Measurements from ENCODE around the gene GNG3.

GNG3 gene

DNA sequence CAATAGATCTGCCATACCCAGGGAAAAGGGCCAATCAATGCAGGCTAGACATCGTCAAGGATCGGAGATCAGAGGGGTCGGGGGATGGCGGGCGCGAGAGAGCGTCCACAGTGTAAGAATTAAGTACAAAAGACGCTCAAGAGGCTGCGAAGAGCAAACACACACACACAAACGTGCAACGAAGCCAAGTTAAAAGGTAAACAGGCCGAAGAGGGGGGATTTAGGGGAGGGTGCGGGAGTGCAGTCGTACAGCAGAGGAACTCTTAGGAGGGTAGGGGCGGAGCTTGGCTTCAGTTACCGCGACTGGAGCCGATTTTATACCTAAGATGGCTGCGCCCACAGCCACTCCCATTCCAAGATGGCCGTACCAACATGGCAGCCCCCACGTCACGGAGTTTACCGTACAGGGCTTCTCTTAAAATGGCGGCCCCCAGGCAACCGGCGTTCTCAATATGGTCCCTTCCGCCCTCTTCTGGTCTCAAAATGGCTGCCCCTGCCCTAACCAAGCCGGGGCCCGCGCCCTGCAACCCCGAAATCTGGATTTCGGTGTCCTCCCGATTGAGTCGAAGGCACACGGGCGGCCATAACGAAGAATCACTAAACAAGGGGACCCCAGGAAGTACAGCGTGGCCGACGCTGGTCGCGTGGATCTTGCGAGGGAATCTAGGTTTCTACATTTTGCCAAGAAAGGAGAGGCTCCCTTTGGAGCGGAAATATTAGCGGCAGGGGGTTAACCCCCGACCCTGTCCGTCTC, 1.9 kb downstream of the GNG3 start:
- DNase-seq (ENCODE audit: low read depth): peak; percentile 96
- Histone ChIP-seq H3K27me3 (replicated peaks; ENCODE audit: control insufficient read depth, insufficient read depth, low read length) (no peaks in the 10 kb centered on the region), H3K9ac (ENCODE audit: low read length) (peak overlapping the region; percentile 98), H3K36me3 (ENCODE audit: control insufficient read depth, insufficient read depth, low read length, severe bottlenecking) (peaks cover 44% of the 10 kb centered on the region), H3K4me3 (ENCODE audit: low read length) (peak overlapping the region; percentile 79), H3K9me3 (ENCODE audit: control insufficient read depth, low read length) (no peaks in the 10 kb centered on the region), H3K4me1 (ENCODE audit: control insufficient read depth, insufficient read depth, low read length) (peaks cover 58% of the 10 kb centered on the region)

DNA sequence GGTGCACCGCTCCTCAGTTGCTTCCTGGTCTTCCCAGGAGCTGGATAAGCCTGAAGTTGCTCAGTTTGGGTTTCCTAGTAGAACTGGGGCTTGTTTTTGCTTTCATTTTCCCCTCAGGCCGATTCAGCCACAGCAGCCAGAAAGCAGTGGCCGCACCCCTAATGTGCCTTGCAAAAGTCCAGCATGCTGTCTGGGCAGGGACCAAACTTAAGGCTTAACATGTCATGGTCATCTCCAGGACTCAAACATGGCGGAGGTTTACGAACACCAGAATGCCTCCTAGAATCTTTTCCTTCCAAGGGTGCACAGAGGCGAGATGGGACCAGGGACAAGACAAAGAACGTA, 2.5 kb downstream of the GNG3 start:
- peaks cover 58% of the 10 kb centered on the region for H3K4me1 ChIP-seq (ENCODE audit: control insufficient read depth, insufficient read depth, low read length)
- peaks cover 46% of the 10 kb centered on the region for H3K36me3 ChIP-seq (ENCODE audit: control insufficient read depth, insufficient read depth, low read length, severe bottlenecking)
- H3K4me3 ChIP-seq (ENCODE audit: low read length): peak overlapping the region; percentile 79
- no peaks in the 10 kb centered on the region for H3K27me3 ChIP-seq (replicated peaks; ENCODE audit: control insufficient read depth, insufficient read depth, low read length)
- peak overlapping the region; percentile 98 for H3K9ac ChIP-seq (ENCODE audit: low read length)
- H3K9me3 ChIP-seq (ENCODE audit: control insufficient read depth, low read length): no peaks in the 10 kb centered on the region
- DNase-seq (ENCODE audit: low read depth): peak; percentile 39

DNA sequence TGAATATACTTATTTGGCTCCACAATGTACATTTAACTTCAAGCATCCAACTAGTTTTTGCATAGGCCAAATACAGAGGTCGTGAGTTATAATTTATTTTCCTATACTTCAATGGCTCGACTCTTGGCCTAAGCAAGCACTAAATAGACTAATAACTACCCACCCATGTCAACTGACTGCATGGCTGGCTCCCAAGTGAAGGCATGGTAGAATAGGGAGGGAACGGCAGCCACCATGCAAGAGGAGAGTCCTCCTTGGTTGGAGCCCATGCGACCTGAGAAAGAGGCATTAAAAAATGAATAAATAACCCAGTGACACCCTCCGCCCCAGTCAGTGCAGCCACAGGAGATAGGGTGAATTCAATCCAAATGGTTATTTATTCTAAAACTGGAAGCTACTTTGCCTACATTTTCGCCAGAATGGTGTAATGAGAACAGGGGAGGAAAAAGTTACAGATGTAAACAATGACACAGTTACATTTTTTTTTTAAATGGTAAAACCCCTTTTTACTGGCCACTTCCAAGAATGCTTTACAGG, 4.9 kb downstream of the GNG3 start:
- Histone ChIP-seq H3K9me3 (ENCODE audit: control insufficient read depth, low read length) (no peaks in the 10 kb centered on the region), H3K36me3 (ENCODE audit: control insufficient read depth, insufficient read depth, low read length, severe bottlenecking) (peaks cover 67% of the 10 kb centered on the region), H3K27me3 (replicated peaks; ENCODE audit: control insufficient read depth, insufficient read depth, low read length) (no peaks in the 10 kb centered on the region), H3K9ac (ENCODE audit: low read length) (peak overlapping the region; percentile 14), H3K4me1 (ENCODE audit: control insufficient read depth, insufficient read depth, low read length) (peaks cover 47% of the 10 kb centered on the region), H3K4me3 (ENCODE audit: low read length) (no peak overlapping the region)
- no peak for DNase-seq (ENCODE audit: low read depth)

DNA sequence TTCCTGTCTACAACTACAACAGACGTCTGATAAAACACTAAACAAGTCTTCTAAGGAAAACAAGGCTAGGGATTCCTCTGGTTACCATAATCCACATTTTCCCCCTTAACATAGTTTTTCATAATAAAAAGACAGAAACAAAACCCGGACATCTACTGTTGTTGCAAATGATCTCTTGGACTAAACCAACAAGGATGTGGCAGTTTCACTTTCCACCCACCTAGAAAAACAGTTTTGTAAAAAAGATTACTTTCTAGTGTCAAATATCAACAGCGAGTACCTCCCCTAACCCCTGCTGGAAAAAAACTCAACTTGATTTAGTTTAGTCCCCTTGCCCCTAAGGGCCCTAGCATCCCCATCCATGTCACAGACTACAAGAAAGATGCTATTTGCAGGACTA, 5.4 kb downstream of the GNG3 start:
- H3K9me3 ChIP-seq (ENCODE audit: control insufficient read depth, low read length): no peaks in the 10 kb centered on the region
- H3K9ac ChIP-seq (ENCODE audit: low read length): peak overlapping the region; percentile 14
- H3K4me1 ChIP-seq (ENCODE audit: control insufficient read depth, insufficient read depth, low read length): peaks cover 47% of the 10 kb centered on the region
- no peak for DNase-seq (ENCODE audit: low read depth)
- no peak overlapping the region for H3K4me3 ChIP-seq (ENCODE audit: low read length)
- H3K36me3 ChIP-seq (ENCODE audit: control insufficient read depth, insufficient read depth, low read length, severe bottlenecking): peaks cover 72% of the 10 kb centered on the region
- no peaks in the 10 kb centered on the region for H3K27me3 ChIP-seq (replicated peaks; ENCODE audit: control insufficient read depth, insufficient read depth, low read length)

DNA sequence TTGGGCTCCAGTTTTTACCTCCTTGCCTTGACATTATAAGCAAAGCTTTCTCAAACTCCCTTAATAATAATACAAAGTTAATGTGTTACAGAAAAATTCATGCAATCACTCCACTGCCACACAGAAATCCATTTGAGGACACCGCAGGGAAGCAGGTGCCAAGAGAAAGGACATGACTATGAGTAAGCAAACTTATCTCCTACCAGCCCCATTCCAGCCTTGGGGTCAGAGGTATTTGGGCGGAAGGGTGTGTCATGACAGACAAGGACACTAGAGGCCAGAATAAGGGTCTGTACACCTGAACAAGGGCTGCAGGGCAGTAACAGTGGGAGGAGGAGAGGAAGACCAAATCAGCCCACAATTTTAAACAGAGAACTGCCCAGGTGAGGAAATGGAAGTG, 5.9 kb downstream of the GNG3 start:
- no peaks in the 10 kb centered on the region for H3K9me3 ChIP-seq (ENCODE audit: control insufficient read depth, low read length)

DNA sequence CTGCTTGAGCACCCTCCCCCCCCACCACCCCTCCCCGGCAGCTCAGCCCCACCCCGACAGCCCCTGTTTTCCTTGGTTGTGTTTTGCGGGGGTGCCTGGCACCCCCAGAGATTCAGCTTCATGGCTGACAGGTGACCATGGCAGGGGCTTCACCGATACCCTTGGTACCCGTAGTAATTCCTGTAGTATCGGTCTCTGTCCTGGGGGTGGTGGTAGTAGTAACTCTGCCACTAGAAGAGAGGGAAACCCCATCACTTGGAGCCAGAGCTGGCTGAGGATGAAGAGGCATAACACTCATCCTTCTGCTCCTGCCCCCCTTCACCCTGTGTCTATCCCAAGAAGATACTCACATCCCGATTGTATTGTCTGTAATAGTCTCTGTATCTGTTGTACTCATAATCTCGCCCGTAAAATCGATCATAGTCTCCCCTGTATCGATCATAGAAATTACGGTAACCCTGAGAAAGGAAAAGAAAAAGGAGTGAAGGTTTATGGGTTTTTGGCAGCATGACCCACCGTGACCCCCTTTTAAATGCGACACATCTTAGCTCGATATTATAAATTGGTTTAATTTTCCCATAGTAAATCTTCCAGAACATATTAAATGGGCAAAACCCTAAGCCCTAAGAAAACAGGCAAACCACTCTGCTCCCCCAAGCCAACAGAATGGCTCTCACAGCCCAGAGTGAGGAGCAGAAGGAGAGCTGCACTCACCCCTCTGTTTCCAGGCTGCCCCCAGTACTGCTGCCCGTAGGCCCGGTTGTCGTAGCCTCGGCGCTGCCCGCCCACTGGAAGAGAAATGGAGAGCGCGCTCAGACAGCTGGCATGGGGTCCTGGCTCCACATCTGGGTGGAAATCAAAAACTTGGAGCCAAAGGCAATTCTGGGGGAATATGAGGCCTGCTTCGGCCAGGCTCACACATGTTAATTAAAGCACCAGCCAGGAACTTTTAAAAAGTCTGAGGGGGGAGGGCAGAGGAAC, 8.0 kb downstream of the GNG3 start:
- Histone ChIP-seq H3K4me1 (ENCODE audit: control insufficient read depth, insufficient read depth, low read length) (peaks cover 43% of the 10 kb centered on the region), H3K9me3 (ENCODE audit: control insufficient read depth, low read length) (no peaks in the 10 kb centered on the region), H3K27me3 (replicated peaks; ENCODE audit: control insufficient read depth, insufficient read depth, low read length) (no peaks in the 10 kb centered on the region), H3K4me3 (ENCODE audit: low read length) (no peak overlapping the region), H3K36me3 (ENCODE audit: control insufficient read depth, insufficient read depth, low read length, severe bottlenecking) (peaks cover 94% of the 10 kb centered on the region), H3K9ac (ENCODE audit: low read length) (peak overlapping the region; percentile 21)
- no peak for DNase-seq (ENCODE audit: low read depth)

More for the DNA sequence above, 5.9 kb downstream of the GNG3 start:
- H3K9ac ChIP-seq (ENCODE audit: low read length): peak overlapping the region; percentile 14
- no peak for DNase-seq (ENCODE audit: low read depth)
- H3K27me3 ChIP-seq (replicated peaks; ENCODE audit: control insufficient read depth, insufficient read depth, low read length): no peaks in the 10 kb centered on the region
- no peak overlapping the region for H3K4me3 ChIP-seq (ENCODE audit: low read length)
- H3K4me1 ChIP-seq (ENCODE audit: control insufficient read depth, insufficient read depth, low read length): peaks cover 47% of the 10 kb centered on the region
- peaks cover 77% of the 10 kb centered on the region for H3K36me3 ChIP-seq (ENCODE audit: control insufficient read depth, insufficient read depth, low read length, severe bottlenecking)

DNA sequence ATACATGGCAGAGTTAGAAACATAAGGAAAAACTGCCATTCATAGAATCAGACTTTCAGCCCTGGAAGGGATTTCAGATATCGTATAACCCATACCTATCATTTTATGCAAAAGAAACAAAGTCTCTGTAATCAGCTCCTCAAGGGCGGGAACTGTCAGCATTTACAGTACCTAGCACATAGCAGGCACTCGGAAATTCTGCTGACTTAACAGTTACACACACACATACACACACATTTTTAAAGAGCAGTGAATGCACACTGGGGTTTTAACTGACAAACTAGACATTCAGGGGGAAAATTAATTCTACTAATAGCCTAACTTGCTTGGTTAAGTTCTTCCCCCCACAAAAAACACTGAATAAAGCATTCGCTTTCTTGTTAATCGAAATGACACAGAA, 8.7 kb downstream of the GNG3 start:
- H3K4me1 ChIP-seq (ENCODE audit: control insufficient read depth, insufficient read depth, low read length): peaks cover 41% of the 10 kb centered on the region
- H3K27me3 ChIP-seq (replicated peaks; ENCODE audit: control insufficient read depth, insufficient read depth, low read length): no peaks in the 10 kb centered on the region
- no peak for DNase-seq (ENCODE audit: low read depth)
- no peaks in the 10 kb centered on the region for H3K9me3 ChIP-seq (ENCODE audit: control insufficient read depth, low read length)
- peak overlapping the region; percentile 21 for H3K9ac ChIP-seq (ENCODE audit: low read length)
- H3K4me3 ChIP-seq (ENCODE audit: low read length): no peak overlapping the region
- H3K36me3 ChIP-seq (ENCODE audit: control insufficient read depth, insufficient read depth, low read length, severe bottlenecking): peaks cover 95% of the 10 kb centered on the region

DNA sequence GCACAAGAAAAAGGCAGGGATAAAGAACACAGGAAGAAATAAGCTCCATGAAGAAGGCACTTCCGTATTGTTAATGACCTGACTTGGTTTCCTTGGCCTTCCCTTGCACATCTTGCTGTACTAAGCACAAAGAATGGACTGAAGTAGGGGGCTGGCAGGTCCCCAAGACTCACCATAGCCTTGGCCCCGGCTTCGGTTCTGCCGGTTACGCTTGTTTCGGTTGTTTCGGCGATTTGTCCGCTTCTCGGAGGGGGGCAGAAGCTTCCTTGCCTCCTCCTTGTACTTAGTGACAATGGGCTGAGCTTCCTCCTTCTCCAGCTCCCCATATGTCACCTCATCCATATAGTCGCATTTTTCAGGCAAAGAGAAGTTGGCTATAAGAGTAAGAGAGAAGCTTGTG, 9.3 kb downstream of the GNG3 start:
- peaks cover 95% of the 10 kb centered on the region for H3K36me3 ChIP-seq (ENCODE audit: control insufficient read depth, insufficient read depth, low read length, severe bottlenecking)

DNA sequence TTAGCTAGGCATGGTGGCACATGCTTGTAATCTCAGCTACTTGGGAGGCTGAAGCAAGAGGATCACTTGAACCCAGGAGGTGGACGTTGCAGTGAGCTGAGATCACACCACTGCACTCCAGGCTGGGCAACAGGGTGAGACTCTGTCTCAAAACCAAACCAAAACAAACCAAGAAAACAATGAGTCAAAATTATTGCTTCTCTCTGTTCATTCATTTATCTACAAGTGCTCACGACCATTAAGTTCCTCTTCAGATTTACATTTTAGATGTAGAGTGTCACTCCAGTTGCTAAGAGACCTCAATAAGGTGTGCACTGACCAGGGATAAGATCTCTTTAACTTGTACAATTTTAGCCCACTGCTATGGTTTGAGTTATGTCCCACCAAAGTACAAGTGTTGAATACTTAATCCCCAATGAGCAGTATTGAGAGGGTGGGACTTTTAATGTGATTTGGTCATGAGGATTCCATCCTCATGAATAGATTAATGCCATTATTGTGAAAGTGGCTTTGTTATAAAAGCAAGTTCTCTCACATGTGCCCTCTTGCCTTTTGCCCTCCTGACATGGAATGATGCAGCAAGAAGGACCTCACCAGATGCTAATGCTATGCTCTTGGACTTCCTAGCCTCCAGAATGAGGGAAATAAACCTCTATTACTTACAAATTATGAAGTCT, 12.0 kb downstream of the GNG3 start:
- Histone ChIP-seq H3K9me3 (ENCODE audit: control insufficient read depth, low read length) (no peaks in the 10 kb centered on the region), H3K36me3 (ENCODE audit: control insufficient read depth, insufficient read depth, low read length, severe bottlenecking) (peaks cover 96% of the 10 kb centered on the region), H3K9ac (ENCODE audit: low read length) (peak overlapping the region; percentile 53), H3K27me3 (replicated peaks; ENCODE audit: control insufficient read depth, insufficient read depth, low read length) (no peaks in the 10 kb centered on the region), H3K4me1 (ENCODE audit: control insufficient read depth, insufficient read depth, low read length) (peaks cover 39% of the 10 kb centered on the region), H3K4me3 (ENCODE audit: low read length) (peak overlapping the region; percentile 28)
- DNase-seq (ENCODE audit: low read depth): no peak

More for the DNA sequence above, 9.3 kb downstream of the GNG3 start:
- H3K27me3 ChIP-seq (replicated peaks; ENCODE audit: control insufficient read depth, insufficient read depth, low read length): no peaks in the 10 kb centered on the region
- no peak overlapping the region for H3K9ac ChIP-seq (ENCODE audit: low read length)
- H3K4me3 ChIP-seq (ENCODE audit: low read length): no peak overlapping the region
- peaks cover 43% of the 10 kb centered on the region for H3K4me1 ChIP-seq (ENCODE audit: control insufficient read depth, insufficient read depth, low read length)
- no peaks in the 10 kb centered on the region for H3K9me3 ChIP-seq (ENCODE audit: control insufficient read depth, low read length)
- DNase-seq (ENCODE audit: low read depth): no peak

DNA sequence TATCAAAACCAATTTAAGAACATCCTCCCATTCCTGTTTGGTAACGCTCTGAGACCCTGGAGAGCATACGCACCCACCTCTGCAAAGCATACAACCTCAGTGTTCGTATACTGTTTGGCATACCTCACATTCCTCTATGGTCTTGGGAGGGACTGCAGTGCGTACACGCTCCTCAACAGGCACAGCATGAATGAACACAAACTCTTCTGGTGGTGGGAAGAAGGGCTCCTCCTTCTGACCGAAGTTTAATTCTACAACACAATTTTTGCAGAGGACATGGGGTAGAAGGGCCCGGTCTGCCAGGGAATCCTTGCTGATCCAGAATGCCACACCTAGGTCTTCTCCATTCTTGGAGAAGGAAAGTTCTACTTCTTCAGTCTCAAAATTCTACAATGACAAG, 14.5 kb downstream of the GNG3 start:
- Histone ChIP-seq H3K9ac (ENCODE audit: low read length) (peak overlapping the region; percentile 22), H3K4me1 (ENCODE audit: control insufficient read depth, insufficient read depth, low read length) (peaks cover 34% of the 10 kb centered on the region), H3K27me3 (replicated peaks; ENCODE audit: control insufficient read depth, insufficient read depth, low read length) (no peaks in the 10 kb centered on the region), H3K4me3 (ENCODE audit: low read length) (no peak overlapping the region), H3K36me3 (ENCODE audit: control insufficient read depth, insufficient read depth, low read length, severe bottlenecking) (peaks cover 72% of the 10 kb centered on the region), H3K9me3 (ENCODE audit: control insufficient read depth, low read length) (no peaks in the 10 kb centered on the region)
- no peak for DNase-seq (ENCODE audit: low read depth)

DNA sequence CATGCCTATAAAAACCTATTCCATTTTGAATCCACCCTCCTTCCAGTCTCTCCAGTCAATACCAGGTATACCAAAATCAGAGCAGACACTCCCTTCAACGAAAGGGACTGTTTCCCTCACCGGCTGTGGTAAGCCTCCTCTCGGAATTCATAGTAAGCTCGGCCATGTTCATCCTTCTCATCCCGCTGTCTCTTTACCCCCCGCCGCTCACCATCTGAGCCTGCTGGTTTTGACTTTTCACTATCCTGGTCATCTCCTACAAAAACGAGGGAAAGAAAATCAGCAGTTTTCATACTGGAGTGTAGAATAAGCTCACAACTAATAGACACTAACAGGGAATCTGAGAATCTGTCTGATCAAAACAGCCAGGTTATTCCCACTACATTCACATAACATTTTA, 16.7 kb downstream of the GNG3 start:
- H3K4me1 ChIP-seq (ENCODE audit: control insufficient read depth, insufficient read depth, low read length): peaks cover 30% of the 10 kb centered on the region
- DNase-seq (ENCODE audit: low read depth): no peak
- H3K27me3 ChIP-seq (replicated peaks; ENCODE audit: control insufficient read depth, insufficient read depth, low read length): no peaks in the 10 kb centered on the region
- peak overlapping the region; percentile 95 for H3K4me3 ChIP-seq (ENCODE audit: low read length)
- peak overlapping the region; percentile 99 for H3K9ac ChIP-seq (ENCODE audit: low read length)
- H3K9me3 ChIP-seq (ENCODE audit: control insufficient read depth, low read length): no peaks in the 10 kb centered on the region
- H3K36me3 ChIP-seq (ENCODE audit: control insufficient read depth, insufficient read depth, low read length, severe bottlenecking): peaks cover 50% of the 10 kb centered on the region

All from adipocyte (in vitro differentiated cells).